ENCODE results near the gene SNTG2.
"Not testable (repeated sequence)": the region's sequence is repeated elsewhere in the genome, so short reads cannot be mapped to it uniquely, and the experiment has no call there.

Gene SNTG2

DNA sequence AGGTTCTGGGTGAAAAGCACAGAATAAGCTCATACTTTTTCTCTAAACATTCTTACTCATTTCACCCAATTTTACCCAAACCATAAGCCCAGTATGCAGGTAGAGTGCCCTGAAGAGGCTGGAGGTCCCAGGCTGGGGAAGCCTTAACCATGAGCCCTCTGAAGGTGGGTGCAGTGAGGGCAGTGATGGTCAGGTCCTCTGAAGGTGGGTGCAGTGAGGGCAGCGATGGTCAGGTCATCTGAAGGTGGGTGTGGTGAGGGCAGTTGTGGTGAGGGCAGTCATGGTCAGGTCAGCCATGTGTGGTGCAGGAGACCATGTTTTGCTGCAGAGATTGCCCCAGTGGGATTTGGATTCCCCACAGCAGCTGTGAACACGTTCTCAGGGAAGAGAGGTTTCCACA lies 148.8 kb downstream of the SNTG2 start:
- DNase-seq (ENCODE audit: low read depth): no peak

GRCh38 chr2:1101011-1101782 lies 150.5 kb downstream of the SNTG2 start:
- DNase-seq (ENCODE audit: low read depth): no peak

- DNase-seq (ENCODE audit: low read depth): no peak
Observed at GRCh38 chr2:1101982-1102590, 151.4 kb downstream of the SNTG2 start.

DNA sequence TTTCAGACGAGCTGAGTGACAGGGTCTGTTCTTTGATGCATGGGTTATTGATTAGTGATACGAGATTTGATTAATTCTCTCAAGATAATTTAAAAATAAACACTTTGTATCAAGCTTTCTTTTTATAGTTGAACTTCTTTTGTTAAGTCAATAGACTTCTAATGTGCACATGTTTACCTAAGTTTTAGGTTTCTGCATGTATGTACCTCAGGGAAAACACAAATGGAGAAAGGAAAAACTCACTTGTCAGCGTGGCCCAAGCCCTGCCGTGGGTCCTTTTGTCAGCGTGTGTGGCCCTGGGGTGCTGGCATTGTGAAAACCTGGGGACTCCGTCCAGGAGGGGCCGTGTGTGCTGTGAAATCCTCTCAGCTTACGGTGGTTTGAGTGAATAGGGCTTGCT lies 153.7 kb downstream of the SNTG2 start:
- DNase-seq (ENCODE audit: low read depth): no peak

- DNase-seq (ENCODE audit: low read depth): not testable (repeated sequence)
Observed at GRCh38 chr2:1106344-1106743, 155.7 kb downstream of the SNTG2 start.

DNA sequence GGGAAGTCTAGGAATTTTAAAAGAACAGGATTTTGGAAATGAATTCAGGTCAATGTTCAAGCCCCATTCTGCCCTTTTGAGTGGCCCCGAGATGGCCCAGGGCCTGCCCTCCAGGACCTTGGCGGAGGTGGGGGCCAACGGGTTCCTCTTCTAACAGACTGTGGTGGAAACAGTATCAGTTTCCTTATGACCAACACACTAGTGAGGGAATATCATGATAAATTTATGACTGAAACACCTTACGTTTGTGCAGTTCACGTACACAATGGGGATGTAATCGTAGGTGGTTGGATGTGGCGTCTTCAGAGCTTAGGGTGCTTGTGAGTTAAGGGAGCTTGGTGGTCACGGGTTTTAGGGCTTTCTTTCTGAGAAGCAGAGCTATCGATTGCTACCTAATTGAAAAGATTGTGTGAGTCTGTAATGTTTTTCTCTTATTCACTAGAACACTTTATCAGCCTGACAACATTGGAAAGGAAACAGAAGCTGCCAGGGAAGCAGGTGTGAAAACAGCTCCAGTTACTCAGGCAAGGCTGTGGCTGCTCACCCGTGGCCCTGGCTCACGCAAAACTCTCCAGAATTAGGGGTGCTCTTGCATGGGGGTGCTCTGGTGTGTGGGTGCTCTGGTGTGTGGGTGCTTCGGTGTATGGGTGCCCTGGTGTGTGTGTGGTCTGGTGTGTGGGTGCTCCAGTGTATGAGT lies 165.3 kb downstream of the SNTG2 start:
- no peak for DNase-seq (ENCODE audit: low read depth)

DNA sequence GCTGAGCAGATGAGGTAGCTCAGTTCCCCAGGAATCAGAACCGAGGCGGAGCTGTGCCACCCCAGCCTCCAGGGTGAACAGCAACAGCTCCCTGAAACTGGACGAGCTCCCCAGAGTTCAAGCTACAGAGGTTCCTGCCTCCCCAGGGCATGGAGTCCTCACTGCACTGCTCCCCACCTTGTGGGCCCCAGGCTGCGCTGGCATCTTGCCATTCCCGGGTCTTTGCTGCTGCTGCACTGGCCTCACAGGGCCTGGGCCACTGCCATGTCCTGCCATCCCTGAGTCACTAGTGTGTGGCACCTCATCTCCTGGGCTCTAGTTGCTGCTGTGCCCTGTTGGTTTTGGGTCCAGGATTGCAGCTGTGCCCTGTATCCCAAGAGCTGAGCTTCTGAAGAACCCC lies 166.9 kb downstream of the SNTG2 start:
- DNase-seq (ENCODE audit: low read depth): no peak

- no peak for DNase-seq (ENCODE audit: low read depth)
Observed at GRCh38 chr2:1125217-1125616, 174.6 kb downstream of the SNTG2 start.

GRCh38 chr2:1125633-1126370 lies 175.2 kb downstream of the SNTG2 start:
- no peak for DNase-seq (ENCODE audit: low read depth)

GRCh38 chr2:1129982-1130381 lies 179.3 kb downstream of the SNTG2 start:
- DNase-seq (ENCODE audit: low read depth): no peak

- DNase-seq (ENCODE audit: low read depth): no peak
Observed at GRCh38 chr2:1130922-1131321, 180.3 kb downstream of the SNTG2 start.

DNA sequence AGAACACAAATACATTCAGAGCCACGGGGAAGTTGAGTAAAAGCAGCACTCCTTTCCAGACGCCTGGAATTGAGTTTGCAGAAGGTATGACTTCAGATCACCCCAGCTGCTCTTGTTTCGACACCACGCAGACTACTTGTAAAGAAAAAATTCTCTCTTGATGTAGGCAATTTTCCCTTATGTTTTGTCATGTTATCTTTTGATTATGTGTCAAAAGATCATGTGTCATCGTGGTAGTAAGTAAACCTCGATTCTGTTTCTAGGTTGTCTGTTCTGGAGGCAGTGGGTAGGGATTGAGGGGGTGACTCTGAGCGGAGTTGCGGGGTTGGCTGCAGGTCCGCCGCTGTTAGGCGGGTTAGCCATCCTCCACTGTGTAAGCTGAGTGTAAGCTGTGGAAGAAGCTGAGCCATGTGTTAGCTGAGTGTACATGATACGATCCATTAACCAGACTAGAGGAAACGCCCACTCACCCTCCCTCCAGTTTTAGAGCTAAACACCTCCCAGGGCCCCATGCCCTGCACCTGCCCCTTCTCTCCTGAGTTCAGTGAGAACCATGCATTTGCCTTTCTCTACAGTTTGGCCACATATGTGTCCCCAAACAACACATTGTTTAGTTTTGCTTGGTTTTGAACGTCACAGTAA lies 181.8 kb downstream of the SNTG2 start:
- no peak for DNase-seq (ENCODE audit: low read depth)

- not testable (repeated sequence) for DNase-seq (ENCODE audit: low read depth)
Observed at GRCh38 chr2:1133896-1134295, 183.2 kb downstream of the SNTG2 start.

DNA sequence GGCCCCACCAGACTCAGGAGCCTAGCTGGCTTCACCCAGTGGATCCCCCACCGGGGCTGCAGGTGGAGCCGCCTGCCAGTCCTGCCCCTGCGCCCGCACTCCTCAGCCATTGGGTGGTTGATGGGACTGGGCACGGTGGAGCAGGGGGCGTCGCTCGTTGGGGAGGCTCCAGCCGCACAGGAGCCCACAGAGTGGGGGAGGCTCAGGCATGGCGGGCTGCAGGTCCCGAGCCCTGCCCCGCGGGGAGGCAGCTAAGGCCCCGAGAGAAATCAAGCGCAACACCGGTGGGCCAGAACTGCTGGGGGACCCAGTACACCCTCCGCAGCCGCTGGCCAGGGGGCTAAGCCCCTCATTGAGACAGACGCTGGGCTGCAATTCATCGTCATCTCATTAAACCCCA lies 184.0 kb downstream of the SNTG2 start:
- DNase-seq (ENCODE audit: low read depth): no peak

DNA sequence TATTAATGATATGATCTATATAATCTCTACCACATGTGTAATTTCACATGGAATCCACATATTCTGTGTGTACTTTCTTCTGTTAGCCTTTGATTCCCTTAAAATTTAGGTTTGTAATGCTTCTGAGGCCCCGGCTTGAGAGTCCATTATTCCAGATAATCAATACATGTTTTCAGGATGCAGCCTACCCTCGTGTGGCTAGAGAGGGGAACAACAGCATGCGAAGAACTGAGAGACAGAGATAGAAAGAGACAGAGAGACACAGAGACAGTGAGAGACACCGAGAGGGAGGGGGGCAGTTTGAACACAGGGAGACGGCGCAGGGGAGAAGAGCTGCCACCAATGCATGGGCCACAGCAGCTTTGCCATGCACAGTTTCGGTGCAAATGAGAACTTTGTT lies 185.4 kb downstream of the SNTG2 start:
- DNase-seq (ENCODE audit: low read depth): no peak

- no peak for DNase-seq (ENCODE audit: low read depth)
Observed at GRCh38 chr2:1136846-1137245, 186.2 kb downstream of the SNTG2 start.

- no peak for DNase-seq (ENCODE audit: low read depth)
Observed at GRCh38 chr2:1137264-1137663, 186.6 kb downstream of the SNTG2 start.

GRCh38 chr2:1137913-1138391 lies 187.3 kb downstream of the SNTG2 start:
- DNase-seq (ENCODE audit: low read depth): no peak

- DNase-seq (ENCODE audit: low read depth): no peak
Observed at GRCh38 chr2:1140389-1141003, 189.8 kb downstream of the SNTG2 start.

- no peak for DNase-seq (ENCODE audit: low read depth)
Observed at GRCh38 chr2:1141079-1141478, 190.4 kb downstream of the SNTG2 start.

- no peak for DNase-seq (ENCODE audit: low read depth)
Observed at GRCh38 chr2:1143129-1143528, 192.5 kb downstream of the SNTG2 start.

Measured in fibroblast of the conjunctiva (primary cell).